ENCODE data around the gene KMT5C.

KMT5C gene

GRCh38 chr19:55382522-55383054 is 42.9 kb downstream of the KMT5C start:
- H3K4me3 ChIP-seq (ENCODE audit: low read depth, low read length), result no peak overlapping the region
- peaks cover 18% of the 10 kb centered on the region for H3K79me2 ChIP-seq (ENCODE audit: control insufficient read depth, insufficient read depth, low read length, unreplicated experiment)
- no peak overlapping the region for H3K27ac ChIP-seq (ENCODE audit: low read depth, low read length)

GRCh38 chr19:55383279-55384130 is 43.8 kb downstream of the KMT5C start:
- peaks cover 14% of the 10 kb centered on the region for H3K4me1 ChIP-seq (ENCODE audit: control insufficient read depth, insufficient read depth, low read length, unreplicated experiment)
- peak overlapping the region; percentile 6 for H2AFZ ChIP-seq (ENCODE audit: low read length, unreplicated experiment)
- no peaks in the 10 kb centered on the region for H3K27me3 ChIP-seq (ENCODE audit: insufficient read depth, low read length)
- peak overlapping the region; percentile 84 for H3K4me3 ChIP-seq (ENCODE audit: low read depth, low read length)
- H3K79me2 ChIP-seq (ENCODE audit: control insufficient read depth, insufficient read depth, low read length, unreplicated experiment), result peaks cover 27% of the 10 kb centered on the region
- no peak overlapping the region for H3K27ac ChIP-seq (ENCODE audit: low read depth, low read length)
- peaks cover 13% of the 10 kb centered on the region; the same call in 1 of the 2 replicates for H3K36me3 ChIP-seq (ENCODE audit: insufficient read depth, low read length)

More at GRCh38 chr19:55382522-55383054, 42.9 kb downstream of the KMT5C start:
- no peak overlapping the region for H2AFZ ChIP-seq (ENCODE audit: low read length, unreplicated experiment)
- peaks cover 5% of the 10 kb centered on the region for H3K4me1 ChIP-seq (ENCODE audit: control insufficient read depth, insufficient read depth, low read length, unreplicated experiment)
- H3K36me3 ChIP-seq (ENCODE audit: insufficient read depth, low read length), result peaks cover 6% of the 10 kb centered on the region; the same call in 1 of the 2 replicates
- H3K27me3 ChIP-seq (ENCODE audit: insufficient read depth, low read length), result no peaks in the 10 kb centered on the region

- Histone ChIP-seq H2AFZ (ENCODE audit: low read length, unreplicated experiment) (peak within 1 kb of the TSS; percentile 6), H3K79me2 (ENCODE audit: control insufficient read depth, insufficient read depth, low read length, unreplicated experiment) (peaks cover 35% of the 10 kb centered on the region), H3K4me1 (ENCODE audit: control insufficient read depth, insufficient read depth, low read length, unreplicated experiment) (peaks cover 14% of the 10 kb centered on the region), H3K27me3 (ENCODE audit: insufficient read depth, low read length) (no peaks in the 10 kb centered on the region), H3K36me3 (ENCODE audit: insufficient read depth, low read length) (peaks cover 15% of the 10 kb centered on the region; the same call in 1 of the 2 replicates), H3K27ac (ENCODE audit: low read depth, low read length) (peak within 1 kb of the TSS; percentile 82; the same call in 1 of the 2 replicates), H3K4me3 (ENCODE audit: low read depth, low read length) (peak within 1 kb of the TSS; percentile 84)
Measured at GRCh38 chr19:55384131-55384919, 44.6 kb downstream of the KMT5C start, which contains the start of gene TMEM238. Gene TMEM238, minus strand, starts transcription at chr19:55384292. Its CDS starts 33 bp downstream, at chr19:55384259.

- no peak overlapping the region for H2AFZ ChIP-seq (ENCODE audit: low read length, unreplicated experiment)
- peaks cover 19% of the 10 kb centered on the region; the same call in 1 of the 2 replicates for H3K36me3 ChIP-seq (ENCODE audit: insufficient read depth, low read length)
- peaks cover 42% of the 10 kb centered on the region for H3K79me2 ChIP-seq (ENCODE audit: control insufficient read depth, insufficient read depth, low read length, unreplicated experiment)
Measured at GRCh38 chr19:55384920-55385723, 45.4 kb downstream of the KMT5C start.

GRCh38 chr19:55385724-55386492 is 46.2 kb downstream of the KMT5C start, which contains the start of gene RPL28:
Gene RPL28, plus strand, starts transcription at chr19:55385932. Its CDS starts 426 bp downstream, at chr19:55386358.
- Histone ChIP-seq H3K27me3 (ENCODE audit: insufficient read depth, low read length) (no peaks in the 10 kb centered on the region), H2AFZ (ENCODE audit: low read length, unreplicated experiment) (no peak within 1 kb of the TSS), H3K4me1 (ENCODE audit: control insufficient read depth, insufficient read depth, low read length, unreplicated experiment) (peaks cover 14% of the 10 kb centered on the region), H3K27ac (ENCODE audit: low read depth, low read length) (peak within 1 kb of the TSS; percentile 82), H3K79me2 (ENCODE audit: control insufficient read depth, insufficient read depth, low read length, unreplicated experiment) (peaks cover 42% of the 10 kb centered on the region), H3K4me3 (ENCODE audit: low read depth, low read length) (peak within 1 kb of the TSS; percentile 84), H3K36me3 (ENCODE audit: insufficient read depth, low read length) (peaks cover 24% of the 10 kb centered on the region; the same call in 1 of the 2 replicates)

More at GRCh38 chr19:55384920-55385723, 45.4 kb downstream of the KMT5C start:
- H3K27ac ChIP-seq (ENCODE audit: low read depth, low read length), result peak overlapping the region; percentile 82
- peak overlapping the region; percentile 84 for H3K4me3 ChIP-seq (ENCODE audit: low read depth, low read length)
- H3K4me1 ChIP-seq (ENCODE audit: control insufficient read depth, insufficient read depth, low read length, unreplicated experiment), result peaks cover 14% of the 10 kb centered on the region
- no peaks in the 10 kb centered on the region for H3K27me3 ChIP-seq (ENCODE audit: insufficient read depth, low read length)

- peaks cover 45% of the 10 kb centered on the region for H3K79me2 ChIP-seq (ENCODE audit: control insufficient read depth, insufficient read depth, low read length, unreplicated experiment)
- peaks cover 27% of the 10 kb centered on the region; the same call in 1 of the 2 replicates for H3K36me3 ChIP-seq (ENCODE audit: insufficient read depth, low read length)
- H3K4me3 ChIP-seq (ENCODE audit: low read depth, low read length), result peak overlapping the region; percentile 84
- H3K4me1 ChIP-seq (ENCODE audit: control insufficient read depth, insufficient read depth, low read length, unreplicated experiment), result peaks cover 14% of the 10 kb centered on the region
- H2AFZ ChIP-seq (ENCODE audit: low read length, unreplicated experiment), result no peak overlapping the region
- peak overlapping the region; percentile 37; the same call in 1 of the 2 replicates for H3K27ac ChIP-seq (ENCODE audit: low read depth, low read length)
- H3K27me3 ChIP-seq (ENCODE audit: insufficient read depth, low read length), result no peaks in the 10 kb centered on the region
Measured at GRCh38 chr19:55386493-55386971, 46.9 kb downstream of the KMT5C start.

GRCh38 chr19:55387736-55388497 is 48.2 kb downstream of the KMT5C start:
- H3K27ac ChIP-seq (ENCODE audit: low read depth, low read length), result no peak overlapping the region
- no peak overlapping the region for H2AFZ ChIP-seq (ENCODE audit: low read length, unreplicated experiment)
- no peaks in the 10 kb centered on the region for H3K27me3 ChIP-seq (ENCODE audit: insufficient read depth, low read length)
- H3K79me2 ChIP-seq (ENCODE audit: control insufficient read depth, insufficient read depth, low read length, unreplicated experiment), result peaks cover 45% of the 10 kb centered on the region
- H3K4me1 ChIP-seq (ENCODE audit: control insufficient read depth, insufficient read depth, low read length, unreplicated experiment), result peaks cover 14% of the 10 kb centered on the region
- peaks cover 27% of the 10 kb centered on the region; the same call in 1 of the 2 replicates for H3K36me3 ChIP-seq (ENCODE audit: insufficient read depth, low read length)
- peak overlapping the region; percentile 84 for H3K4me3 ChIP-seq (ENCODE audit: low read depth, low read length)

GRCh38 chr19:55389386-55390317 is 50.0 kb downstream of the KMT5C start:
- no peak overlapping the region for H3K27ac ChIP-seq (ENCODE audit: low read depth, low read length)
- no peak overlapping the region for H3K4me3 ChIP-seq (ENCODE audit: low read depth, low read length)
- H3K36me3 ChIP-seq (ENCODE audit: insufficient read depth, low read length), result peaks cover 27% of the 10 kb centered on the region; the same call in 1 of the 2 replicates
- no peaks in the 10 kb centered on the region for H3K27me3 ChIP-seq (ENCODE audit: insufficient read depth, low read length)
- H2AFZ ChIP-seq (ENCODE audit: low read length, unreplicated experiment), result no peak overlapping the region
- H3K79me2 ChIP-seq (ENCODE audit: control insufficient read depth, insufficient read depth, low read length, unreplicated experiment), result peaks cover 45% of the 10 kb centered on the region
- peaks cover 14% of the 10 kb centered on the region for H3K4me1 ChIP-seq (ENCODE audit: control insufficient read depth, insufficient read depth, low read length, unreplicated experiment)

Data from ACC112 (cell line).